Right lobe of liver (tissue), 4 donors: ENCODE results near the gene TRDMT1.

Experiments
- CTCF ChIP-seq, 4 donors: fragments of 200-600 bp in 3 of 4; fragments of 450-650 bp in 1 of 4; IDR thresholded peaks; one replicate each; pipeline versions ENCODE4 v1.5.1 to v1.8.0; 2016 to 2022; ENCODE audit warnings: antibody characterized with exemption in 4 of 4, mild to moderate bottlenecking in 2 of 4
- POLR2A ChIP-seq: fragments of 450-650 bp; IDR thresholded peaks from one replicate; pipeline ENCODE4 v1.6.1; 2017; ENCODE audit warnings: antibody characterized with exemption, mild to moderate bottlenecking
- donor health status: DM: no; HTN: no; CAD: no.
- donor health status: DM: no; HTN: no; CAD: no.
- donor health status: DM: no; HTN: yes; CAD: no.

DNA sequence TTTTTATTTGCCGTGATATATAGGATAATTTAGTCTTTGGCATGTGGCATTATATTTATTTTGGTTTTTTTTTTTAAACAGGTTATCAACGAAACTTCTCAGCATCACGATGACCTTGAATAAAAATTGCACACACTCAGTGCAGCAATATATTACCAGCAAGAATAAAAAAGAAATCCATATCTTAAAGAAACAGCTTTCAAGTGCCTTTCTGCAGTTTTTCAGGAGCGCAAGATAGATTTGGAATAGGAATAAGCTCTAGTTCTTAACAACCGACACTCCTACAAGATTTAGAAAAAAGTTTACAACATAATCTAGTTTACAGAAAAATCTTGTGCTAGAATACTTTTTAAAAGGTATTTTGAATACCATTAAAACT is 35.7 kb upstream of the TRDMT1 start:
- TF ChIP-seq CTCF (IDR thresholded peaks at IDR 0.05) = no peak
- TF ChIP-seq POLR2A = no peak
